Neural progenitor cell (in vitro differentiated cells): Measurements from ENCODE around the gene FBXL12. TPM values are rescaled to one million over a fixed set of nuclear protein-coding genes. Genes with fewer than 3 reads are reported as not detected.

Experiments
- DNase-seq: peaks from one replicate; pipeline ENCODE4 v3.0.0-alpha.2; 2016; ENCODE audit warnings: low spot score
- H2AFZ ChIP-seq: fragments of 200-600 bp; sonication (generic); replicated peaks from 2 replicates; pipeline ENCODE4 v1.6.1; 2016; ENCODE audit warnings: antibody characterized with exemption
- H3F3A ChIP-seq: fragments of 200-600 bp; sonication (generic); 2 replicates; pipeline ENCODE4 v1.6.1; 2016; ENCODE audit warnings: antibody characterized with exemption, low read depth
- H3K27ac ChIP-seq: fragments of 200-600 bp; sonication (generic); 2 replicates; pipeline ENCODE4 v1.5.1; 2016; ENCODE audit warnings: mild to moderate bottlenecking
- H3K27me3 ChIP-seq: fragments of 200-600 bp; sonication (generic); 2 replicates; pipeline ENCODE4 v1.6.1; 2016; ENCODE audit warnings: mild to moderate bottlenecking, moderate library complexity
- H3K36me3 ChIP-seq: fragments of 200-600 bp; sonication (generic); 2 replicates; pipeline ENCODE4 v1.5.1; 2016
- H3K4me1 ChIP-seq: fragments of 200-600 bp; sonication (generic); 2 replicates; pipeline ENCODE4 v1.6.1; 2016; ENCODE audit warnings: mixed run types
- H3K4me2 ChIP-seq: fragments of 200-600 bp; sonication (generic); 2 replicates; pipeline ENCODE4 v1.6.1; 2016
- H3K4me3 ChIP-seq: fragments of 200-600 bp; sonication (generic); 2 replicates; pipeline ENCODE4 v1.5.1; 2016
- H3K79me2 ChIP-seq: fragments of 200-600 bp; sonication (generic); 2 replicates; pipeline ENCODE4 v1.6.1; 2016; ENCODE audit warnings: low read depth
- H3K9ac ChIP-seq: fragments of 200-600 bp; sonication (generic); 2 replicates; pipeline ENCODE4 v1.6.1; 2016
- H3K9me3 ChIP-seq: fragments of 200-600 bp; sonication (generic); 2 replicates; pipeline ENCODE4 v1.5.1; 2016; ENCODE audit warnings: low read depth
- H4K20me1 ChIP-seq: fragments of 200-600 bp; sonication (generic); 2 replicates; pipeline ENCODE4 v1.6.1; 2016; ENCODE audit warnings: low read depth
- H3K27ac Mint-ChIP-seq: 3 replicates; pipeline ENCODE4 v1.8.0; 2021; ENCODE audit warnings: mixed read lengths
- H3K27me3 Mint-ChIP-seq: 2 replicates; pipeline ENCODE4 v1.8.0; 2022; ENCODE audit warnings: low read depth, mild to moderate bottlenecking, inconsistent platforms, moderate library complexity, mixed read lengths; ENCODE audit not compliant: insufficient read depth
- H3K36me3 Mint-ChIP-seq: 3 replicates; pipeline ENCODE4 v1.8.0; 2021; ENCODE audit warnings: mixed read lengths
- H3K4me1 Mint-ChIP-seq: 3 replicates; pipeline ENCODE4 v1.8.0; 2021; ENCODE audit warnings: mixed read lengths
- H3K4me3 Mint-ChIP-seq: 3 replicates; pipeline ENCODE4 v1.8.0; 2021; ENCODE audit warnings: mild to moderate bottlenecking, moderate library complexity, mixed read lengths
- H3K9me3 Mint-ChIP-seq: 3 replicates; pipeline ENCODE4 v1.8.0; 2020; ENCODE audit warnings: mixed read lengths
- CTCF ChIP-seq: fragments of 200-600 bp; sonication (generic); IDR thresholded peaks from 2 replicates; pipeline ENCODE4 v1.5.1; 2017; ENCODE audit warnings: antibody characterized with exemption, mild to moderate bottlenecking
- EZH2 ChIP-seq: fragments of 200-600 bp; sonication (generic); IDR thresholded peaks from 2 replicates; pipeline ENCODE4 v1.6.1; 2017; ENCODE audit warnings: antibody characterized with exemption, mild to moderate bottlenecking, moderate library complexity
- EZH2phosphoT487 ChIP-seq: fragments of 200-600 bp; sonication (generic); IDR thresholded peaks from 2 replicates; pipeline ENCODE4 v1.6.1; 2017; ENCODE audit warnings: antibody characterized with exemption
- total RNA-seq: library from RNA; depleted of rRNA; stranded (reverse); fragments of >200 nt; gene quantifications from 2 replicates; pipeline ENCODE4 v1.2.3, GENCODE V29; 2015; ENCODE audit warnings: low replicate concordance

FBXL12 gene
- total RNA-seq, 1 donor from 2014 or later: 9.9 TPM

DNA sequence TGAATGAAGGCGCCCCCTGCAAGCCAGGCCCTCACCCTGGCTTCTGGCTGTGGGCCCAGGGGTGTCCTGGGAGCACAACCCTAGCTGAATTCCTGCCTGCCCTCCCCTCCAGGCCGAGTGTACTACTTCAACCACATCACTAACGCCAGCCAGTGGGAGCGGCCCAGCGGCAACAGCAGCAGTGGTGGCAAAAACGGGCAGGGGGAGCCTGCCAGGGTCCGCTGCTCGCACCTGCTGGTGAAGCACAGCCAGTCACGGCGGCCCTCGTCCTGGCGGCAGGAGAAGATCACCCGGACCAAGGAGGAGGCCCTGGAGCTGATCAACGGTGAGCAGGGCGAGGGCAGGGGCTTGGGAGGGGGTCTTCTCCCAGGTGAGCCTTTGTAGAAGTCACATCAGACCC, 19.4 kb upstream of the FBXL12 start:
- no peak overlapping the region for H3K4me3 ChIP-seq
- no peaks in the 10 kb centered on the region for H3K27me3 ChIP-seq
- no peak overlapping the region for H3K4me2 ChIP-seq
- Mint-ChIP-seq H3K9me3 (no peaks in the 10 kb centered on the region), H3K4me3 (peak overlapping the region; percentile 55), H3K4me1 (peaks cover 18% of the 10 kb centered on the region), H3K27me3 (peaks cover 7% of the 10 kb centered on the region), H3K36me3 (peaks cover 16% of the 10 kb centered on the region), H3K27ac (no peak overlapping the region)
- peaks cover 13% of the 10 kb centered on the region for H3F3A ChIP-seq
- peaks cover 5% of the 10 kb centered on the region for H3K4me1 ChIP-seq
- no peaks in the 10 kb centered on the region for H3K36me3 ChIP-seq
- H2AFZ ChIP-seq: no peak overlapping the region
- TF ChIP-seq EZH2 (no peak), EZH2phosphoT487 (no peak), CTCF (no peak)
- H3K27ac ChIP-seq: no peak overlapping the region
- H4K20me1 ChIP-seq: peaks cover 28% of the 10 kb centered on the region
- H3K79me2 ChIP-seq: peaks cover 39% of the 10 kb centered on the region
- no peak for DNase-seq
- H3K9ac ChIP-seq: no peak overlapping the region
- no peaks in the 10 kb centered on the region for H3K9me3 ChIP-seq

- no peak overlapping the region for H3K27ac ChIP-seq
- H3K4me1 ChIP-seq: peaks cover 5% of the 10 kb centered on the region
- no peaks in the 10 kb centered on the region for H3K36me3 ChIP-seq
- H3K27ac Mint-ChIP-seq: peak overlapping the region; percentile 53
- peaks cover 14% of the 10 kb centered on the region for H3F3A ChIP-seq
- peaks cover 4% of the 10 kb centered on the region for H3K27me3 Mint-ChIP-seq
- H3K9me3 ChIP-seq: no peaks in the 10 kb centered on the region
- TF ChIP-seq EZH2 (no peak), CTCF (no peak), EZH2phosphoT487 (no peak)
- DNase-seq: no peak
- H4K20me1 ChIP-seq: peaks cover 24% of the 10 kb centered on the region
- H3K4me2 ChIP-seq: peak overlapping the region; percentile 80
- peak overlapping the region; percentile 82 for H3K9ac ChIP-seq
- no peaks in the 10 kb centered on the region for H3K27me3 ChIP-seq
- H3K36me3 Mint-ChIP-seq: peaks cover 4% of the 10 kb centered on the region
- peak overlapping the region; percentile 95 for H3K4me3 Mint-ChIP-seq
- peaks cover 41% of the 10 kb centered on the region for H3K79me2 ChIP-seq
- peaks cover 18% of the 10 kb centered on the region for H3K4me1 Mint-ChIP-seq
- H3K4me3 ChIP-seq: peak overlapping the region; percentile 92
- no peak overlapping the region for H2AFZ ChIP-seq
- H3K9me3 Mint-ChIP-seq: no peaks in the 10 kb centered on the region
Measured at GRCh38 chr19:9836021-9836420, 17.1 kb upstream of the FBXL12 start.

DNA sequence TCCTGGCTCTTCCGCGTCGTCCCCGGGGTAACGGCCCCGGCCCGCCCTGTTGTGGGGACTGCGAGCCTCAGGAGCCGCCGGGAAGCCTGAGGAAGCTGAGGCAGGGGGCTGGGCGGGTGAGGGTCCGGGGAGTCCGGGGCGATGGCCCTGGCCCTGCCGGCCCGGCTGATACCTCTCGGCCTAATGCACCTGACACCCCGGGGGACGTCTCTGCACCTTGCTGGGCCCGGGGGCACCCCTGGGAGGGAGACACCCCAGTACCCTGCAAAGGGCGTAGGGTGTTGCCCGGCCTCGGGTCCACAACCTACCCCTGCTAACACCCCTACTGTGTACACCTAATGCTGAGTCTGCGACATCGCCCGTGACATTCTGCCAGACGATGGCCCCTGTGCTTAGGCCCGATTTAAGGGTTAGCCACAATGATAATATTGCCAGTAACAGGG, 16.6 kb upstream of the FBXL12 start:
- Histone ChIP-seq H3K36me3 (no peaks in the 10 kb centered on the region), H2AFZ (no peak overlapping the region), H3K4me3 (peak overlapping the region; percentile 92), H3K27ac (no peak overlapping the region), H3K9ac (peak overlapping the region; percentile 82), H3K4me2 (peak overlapping the region; percentile 80), H3K4me1 (peaks cover 5% of the 10 kb centered on the region), H4K20me1 (peaks cover 24% of the 10 kb centered on the region), H3K27me3 (no peaks in the 10 kb centered on the region), H3K79me2 (peaks cover 45% of the 10 kb centered on the region), H3K9me3 (no peaks in the 10 kb centered on the region), H3F3A (peaks cover 14% of the 10 kb centered on the region)
- H3K27ac Mint-ChIP-seq: peak overlapping the region; percentile 53
- DNase-seq: no peak
- H3K9me3 Mint-ChIP-seq: no peaks in the 10 kb centered on the region
- H3K4me1 Mint-ChIP-seq: peaks cover 18% of the 10 kb centered on the region
- peaks cover 2% of the 10 kb centered on the region for H3K36me3 Mint-ChIP-seq
- no peak for TF ChIP-seq EZH2phosphoT487
- peaks cover 4% of the 10 kb centered on the region for H3K27me3 Mint-ChIP-seq
- H3K4me3 Mint-ChIP-seq: peak overlapping the region; percentile 95

DNA sequence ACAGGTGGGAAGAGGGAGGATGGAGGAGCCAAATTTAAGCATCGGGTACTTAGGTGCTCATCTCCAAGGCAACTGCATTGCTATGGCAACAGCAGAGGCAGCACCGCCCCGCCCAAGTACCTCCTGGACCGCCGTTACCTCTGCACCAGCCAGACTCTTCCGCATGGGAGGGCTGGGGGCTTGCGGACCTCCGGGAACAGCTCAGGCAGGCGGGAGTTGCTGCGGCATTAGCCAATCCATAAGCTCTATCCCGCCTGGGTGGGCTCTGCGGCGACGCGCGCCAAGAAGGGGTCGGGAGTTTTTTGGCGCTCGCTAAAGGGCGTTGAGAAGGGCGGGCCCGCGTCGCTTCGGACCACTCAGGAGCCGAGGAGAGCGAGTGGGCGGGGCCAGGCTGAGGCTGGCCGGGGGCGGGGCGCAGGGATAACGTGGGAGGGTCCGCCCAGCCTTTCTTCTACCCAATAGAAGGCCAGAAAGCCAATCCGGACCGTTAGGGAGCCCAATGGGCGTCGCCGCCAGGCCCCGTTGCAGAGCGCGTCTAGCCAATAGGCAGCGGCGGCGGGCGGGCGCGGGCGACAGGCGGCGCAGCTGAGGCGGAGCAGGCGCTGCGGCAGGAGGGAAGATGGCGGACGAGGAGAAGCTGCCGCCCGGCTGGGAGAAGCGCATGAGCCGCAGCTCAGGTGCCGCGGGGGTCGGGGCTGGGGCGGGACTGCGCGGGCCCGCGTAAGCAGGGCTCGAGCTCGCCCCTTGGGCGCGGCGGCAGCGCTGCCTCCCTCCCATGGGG, 16.0 kb upstream of the FBXL12 start, which contains the start of gene PIN1:
Gene PIN1, plus strand, starts transcription at position 593 of the 781 bp plus-strand sequence. Its CDS starts 27 bp downstream, at position 620.
- peak within 1 kb of the TSS; percentile 92 for H3K4me3 ChIP-seq
- peaks cover 2% of the 10 kb centered on the region for H3K36me3 Mint-ChIP-seq

More for the DNA sequence above, 16.0 kb upstream of the FBXL12 start, which contains the start of gene PIN1:
- TF ChIP-seq EZH2 (no peak), CTCF (peak; percentile 62)
- Histone ChIP-seq H2AFZ (no peak within 1 kb of the TSS), H3K27me3 (no peaks in the 10 kb centered on the region), H3K9me3 (no peaks in the 10 kb centered on the region), H3K79me2 (peaks cover 50% of the 10 kb centered on the region), H3F3A (peaks cover 14% of the 10 kb centered on the region), H3K9ac (peak within 1 kb of the TSS; percentile 82), H3K36me3 (no peaks in the 10 kb centered on the region), H4K20me1 (peaks cover 24% of the 10 kb centered on the region), H3K4me1 (peaks cover 5% of the 10 kb centered on the region), H3K27ac (no peak within 1 kb of the TSS), H3K4me2 (peak within 1 kb of the TSS; percentile 80)
- H3K4me1 Mint-ChIP-seq: peaks cover 18% of the 10 kb centered on the region
- peak within 1 kb of the TSS; percentile 95 for H3K4me3 Mint-ChIP-seq
- no peaks in the 10 kb centered on the region for H3K9me3 Mint-ChIP-seq
- H3K27ac Mint-ChIP-seq: peak within 1 kb of the TSS; percentile 53
- peaks cover 4% of the 10 kb centered on the region for H3K27me3 Mint-ChIP-seq
- DNase-seq: peak; percentile 100
